IgD-negative memory B cell (primary cell): ENCODE results near the gene NUP188. TPM values are rescaled to one million over a fixed set of nuclear protein-coding genes. Genes with fewer than 3 reads are reported as not detected.
"Not testable (repeated sequence)": the region's sequence is repeated elsewhere in the genome, so short reads cannot be mapped to it uniquely, and the experiment has no call there.

Experiments
- H3K27ac Mint-ChIP-seq, 3 donors: one replicate each; pipeline ENCODE4 v1.8.0; 2020 to 2022; ENCODE audit warnings: mild to moderate bottlenecking in 3 of 3, mixed read lengths in 3 of 3, moderate library complexity in 1 of 3
- H3K27me3 Mint-ChIP-seq: one replicate; pipeline ENCODE4 v1.8.0; 2021; ENCODE audit warnings: mixed read lengths
- H3K36me3 Mint-ChIP-seq: one replicate; pipeline ENCODE4 v1.8.0; 2020; ENCODE audit warnings: mild to moderate bottlenecking, mixed read lengths
- H3K4me1 Mint-ChIP-seq, 3 donors: one replicate each; pipeline ENCODE4 v1.8.0; 2020 to 2022; ENCODE audit warnings: mixed read lengths in 3 of 3, mild to moderate bottlenecking in 1 of 3
- H3K4me3 Mint-ChIP-seq, 4 donors: one replicate each; pipeline ENCODE4 v1.8.0; 2020 to 2022; ENCODE audit warnings: mild to moderate bottlenecking in 4 of 4, mixed read lengths in 4 of 4, moderate library complexity in 3 of 4
- H3K9me3 Mint-ChIP-seq, 3 donors: one replicate each; pipeline ENCODE4 v1.8.0; 2020 to 2021; ENCODE audit warnings: mixed read lengths in 3 of 3, mild to moderate bottlenecking in 1 of 3
- polyA plus RNA-seq: library from polyadenylated mRNA; unstranded; fragments of 300-500 nt; fragmentation: Illumina TruSeq; gene quantifications from one replicate; pipeline ENCODE4 v1.2.3, GENCODE V29; 2021

The NUP188 gene
- polyA plus RNA-seq, 1 donor from 2014 or later, result 21.9 TPM

GRCh38 chr9:129014608-129015007, 67.1 kb downstream of the NUP188 start:
- no peaks in the 10 kb centered on the region for H3K9me3 Mint-ChIP-seq
- H3K27me3 Mint-ChIP-seq, result no peaks in the 10 kb centered on the region
- H3K4me1 Mint-ChIP-seq, result no peaks in the 10 kb centered on the region
- H3K27ac Mint-ChIP-seq, result peak overlapping the region in 1 of 3 donors; percentile 17
- H3K36me3 Mint-ChIP-seq, result peaks cover 4% of the 10 kb centered on the region
- H3K4me3 Mint-ChIP-seq, result no peak overlapping the region

GRCh38 chr9:129021091-129021490, 73.6 kb downstream of the NUP188 start:
- peaks cover 6 to 16% (median 12%) of the 10 kb centered on the region in 3 donors for H3K4me1 Mint-ChIP-seq
- H3K4me3 Mint-ChIP-seq, result peak overlapping the region; percentile 54 to 90 (median 78)
- no peaks in the 10 kb centered on the region for H3K27me3 Mint-ChIP-seq
- peak overlapping the region; percentile 88 to 98 (median 93) for H3K27ac Mint-ChIP-seq
- H3K9me3 Mint-ChIP-seq, result no peaks in the 10 kb centered on the region
- H3K36me3 Mint-ChIP-seq, result no peaks in the 10 kb centered on the region

- H3K9me3 Mint-ChIP-seq, result no peaks in the 10 kb centered on the region
- H3K4me3 Mint-ChIP-seq, result peak overlapping the region in 2 of 4 donors; percentile 38 to 56
- H3K4me1 Mint-ChIP-seq, result peaks cover 9 to 18% (median 15%) of the 10 kb centered on the region in 3 donors
- H3K27ac Mint-ChIP-seq, result peak overlapping the region in 2 of 3 donors; percentile 74 to 88
- H3K36me3 Mint-ChIP-seq, result no peaks in the 10 kb centered on the region
- H3K27me3 Mint-ChIP-seq, result no peaks in the 10 kb centered on the region
These were observed 74.5 kb downstream of the NUP188 start for GRCh38 chr9:129022037-129022436.

GRCh38 chr9:129023036-129023907, 75.8 kb downstream of the NUP188 start:
- Mint-ChIP-seq H3K9me3 (no peaks in the 10 kb centered on the region), H3K27me3 (no peaks in the 10 kb centered on the region), H3K27ac (peak overlapping the region in 1 of 3 donors; percentile 83), H3K36me3 (no peaks in the 10 kb centered on the region), H3K4me3 (peak overlapping the region in 1 of 4 donors; percentile 43), H3K4me1 (peaks cover 14 to 22% (median 19%) of the 10 kb centered on the region in 3 donors)

GRCh38 chr9:129023908-129024233, 76.4 kb downstream of the NUP188 start:
- Mint-ChIP-seq H3K27ac (no peak overlapping the region), H3K27me3 (no peaks in the 10 kb centered on the region), H3K4me1 (peaks cover 14 to 22% (median 19%) of the 10 kb centered on the region in 3 donors), H3K36me3 (no peaks in the 10 kb centered on the region), H3K9me3 (no peaks in the 10 kb centered on the region), H3K4me3 (no peak overlapping the region)

GRCh38 chr9:129026442-129027223, 79.1 kb downstream of the NUP188 start:
- Mint-ChIP-seq H3K4me1 (peaks cover 8 to 19% (median 19%) of the 10 kb centered on the region in 3 donors), H3K9me3 (no peaks in the 10 kb centered on the region), H3K4me3 (peak overlapping the region; percentile 75 to 96 (median 86)), H3K36me3 (no peaks in the 10 kb centered on the region), H3K27ac (peak overlapping the region; percentile 37 to 90 (median 78)), H3K27me3 (no peaks in the 10 kb centered on the region)

GRCh38 chr9:129027224-129027684, 79.8 kb downstream of the NUP188 start:
- Mint-ChIP-seq H3K36me3 (no peaks in the 10 kb centered on the region), H3K9me3 (no peaks in the 10 kb centered on the region), H3K27ac (peak overlapping the region; percentile 37 to 90 (median 78)), H3K27me3 (no peaks in the 10 kb centered on the region), H3K4me1 (peaks cover 8 to 16% (median 15%) of the 10 kb centered on the region in 3 donors), H3K4me3 (peak overlapping the region; percentile 75 to 96 (median 86))

- Mint-ChIP-seq H3K4me1 (peaks cover 8 to 15% (median 14%) of the 10 kb centered on the region in 3 donors), H3K9me3 (no peaks in the 10 kb centered on the region), H3K27me3 (no peaks in the 10 kb centered on the region), H3K36me3 (no peaks in the 10 kb centered on the region), H3K4me3 (peak overlapping the region; percentile 75 to 96 (median 86)), H3K27ac (peak overlapping the region in 2 of 3 donors; percentile 37 to 90)
These were observed 80.2 kb downstream of the NUP188 start for GRCh38 chr9:129027685-129028191.

GRCh38 chr9:129028192-129028966, 80.9 kb downstream of the NUP188 start, which contains the start of gene SH3GLB2:
SH3GLB2 (minus strand) TSS chr9:129028331; CDS start chr9:129028154, 177 bp downstream.
- H3K36me3 Mint-ChIP-seq, result no peaks in the 10 kb centered on the region
- peak within 1 kb of the TSS; percentile 81 to 96 (median 87) for H3K4me3 Mint-ChIP-seq
- H3K9me3 Mint-ChIP-seq, result no peaks in the 10 kb centered on the region
- H3K27me3 Mint-ChIP-seq, result no peaks in the 10 kb centered on the region
- peak within 1 kb of the TSS; percentile 37 to 90 (median 78) for H3K27ac Mint-ChIP-seq
- H3K4me1 Mint-ChIP-seq, result peaks cover 8 to 15% (median 10%) of the 10 kb centered on the region in 3 donors

GRCh38 chr9:129030191-129030590, 82.7 kb downstream of the NUP188 start:
- Mint-ChIP-seq H3K27me3 (no peaks in the 10 kb centered on the region), H3K4me3 (peak overlapping the region in 2 of 4 donors; percentile 34 to 56), H3K27ac (peak overlapping the region in 1 of 3 donors; percentile 10), H3K4me1 (peaks cover 8 to 15% (median 10%) of the 10 kb centered on the region in 3 donors), H3K9me3 (no peaks in the 10 kb centered on the region), H3K36me3 (no peaks in the 10 kb centered on the region)

- no peak overlapping the region for H3K27ac Mint-ChIP-seq
- no peaks in the 10 kb centered on the region for H3K27me3 Mint-ChIP-seq
- H3K9me3 Mint-ChIP-seq, result no peaks in the 10 kb centered on the region
- no peaks in the 10 kb centered on the region for H3K36me3 Mint-ChIP-seq
- peaks cover 14% of the 10 kb centered on the region in 3 donors for H3K4me1 Mint-ChIP-seq
- H3K4me3 Mint-ChIP-seq, result no peak overlapping the region
These were observed 84.0 kb downstream of the NUP188 start for GRCh38 chr9:129031514-129031913.

GRCh38 chr9:129032541-129033159, 85.2 kb downstream of the NUP188 start:
- Mint-ChIP-seq H3K27me3 (no peaks in the 10 kb centered on the region), H3K4me3 (peak overlapping the region in 1 of 4 donors; percentile 20), H3K9me3 (no peaks in the 10 kb centered on the region), H3K27ac (no peak overlapping the region), H3K4me1 (peaks cover 11 to 17% (median 13%) of the 10 kb centered on the region in 3 donors), H3K36me3 (no peaks in the 10 kb centered on the region)

GRCh38 chr9:129033216-129033615, 85.7 kb downstream of the NUP188 start:
- Mint-ChIP-seq H3K36me3 (no peaks in the 10 kb centered on the region), H3K4me3 (peak overlapping the region in 1 of 4 donors; percentile 20), H3K9me3 (no peaks in the 10 kb centered on the region), H3K27ac (no peak overlapping the region), H3K4me1 (peaks cover 11 to 19% (median 18%) of the 10 kb centered on the region in 3 donors), H3K27me3 (no peaks in the 10 kb centered on the region)

- not testable (repeated sequence) for H3K9me3 Mint-ChIP-seq
These were observed 88.3 kb downstream of the NUP188 start for GRCh38 chr9:129035838-129036237.

More at GRCh38 chr9:129035838-129036237, 88.3 kb downstream of the NUP188 start:
- not testable (repeated sequence) for H3K36me3 Mint-ChIP-seq, H3K27me3 Mint-ChIP-seq
- H3K4me3 Mint-ChIP-seq, result peak overlapping the region; percentile 94 to 99 (median 96)
- H3K4me1 Mint-ChIP-seq, result peaks cover 11 to 22% (median 19%) of the 10 kb centered on the region in 3 donors
- peak overlapping the region; percentile 60 to 88 (median 71) for H3K27ac Mint-ChIP-seq
